ENCODE data around the gene LMCD1.

- TF ChIP-seq CTCF (IDR thresholded peaks at IDR 0.05; ENCODE audit: insufficient read depth, low read length, poor library complexity, severe bottlenecking) (no peak), EZH2phosphoT487 (conservative IDR thresholded peaks at IDR 0.05; ENCODE audit: low read length) (no peak)
Measured at GRCh38 chr3:8516047-8516661, 14.5 kb downstream of the LMCD1 start.
